HEK293T (cell line): Measurements from ENCODE around the gene CST4.

Source experiments
- ARNT ChIP-seq: fragments of 450-650 bp; IDR thresholded peaks from 2 replicates; pipeline ENCODE4 v1.6.1; 2017; ENCODE audit warnings: mild to moderate bottlenecking
- BHLHE40 ChIP-seq: fragments of 450-650 bp; IDR thresholded peaks from 2 replicates; pipeline ENCODE4 v1.6.1; 2016; ENCODE audit warnings: mild to moderate bottlenecking, moderate library complexity, borderline replicate concordance
- ELF4 ChIP-seq: fragments of 450-650 bp; IDR thresholded peaks from 2 replicates; pipeline ENCODE4 v1.6.1; 2017; ENCODE audit warnings: antibody characterized with exemption
- FOXA1 ChIP-seq: fragments of 450-650 bp; IDR thresholded peaks from 2 replicates; pipeline ENCODE4 v1.6.1; 2016; ENCODE audit warnings: mild to moderate bottlenecking
- FOXK2 ChIP-seq: fragments of 450-650 bp; IDR thresholded peaks from 2 replicates; pipeline ENCODE4 v1.6.1; 2016; ENCODE audit warnings: mild to moderate bottlenecking
- FOXM1 ChIP-seq: fragments of 450-650 bp; IDR thresholded peaks from 2 replicates; pipeline ENCODE4 v1.6.1; 2017; ENCODE audit warnings: mild to moderate bottlenecking, borderline replicate concordance
- LEF1 ChIP-seq: fragments of 450-650 bp; IDR thresholded peaks from 2 replicates; pipeline ENCODE4 v1.6.1; 2017; ENCODE audit warnings: mild to moderate bottlenecking, borderline replicate concordance
- NFRKB ChIP-seq: fragments of 450-650 bp; IDR thresholded peaks from 2 replicates; pipeline ENCODE4 v1.6.1; 2016; ENCODE audit warnings: mild to moderate bottlenecking, moderate library complexity
- PKNOX1 ChIP-seq: fragments of 450-650 bp; IDR thresholded peaks from 2 replicates; pipeline ENCODE4 v1.6.1; 2016
- SUZ12 ChIP-seq: fragments of 450-650 bp; IDR thresholded peaks from 2 replicates; pipeline ENCODE4 v1.6.1; 2016; ENCODE audit warnings: mild to moderate bottlenecking

GRCh38 chr20:23705895-23706294 is 17.1 kb upstream of the CST4 start:
- TF ChIP-seq ELF4 = no peak
- TF ChIP-seq ARNT = no peak
- no peak for TF ChIP-seq PKNOX1
- no peak for TF ChIP-seq BHLHE40
- TF ChIP-seq FOXK2 = no peak
- TF ChIP-seq SUZ12 = no peak
- no peak for TF ChIP-seq NFRKB
- no peak for TF ChIP-seq LEF1
- no peak for TF ChIP-seq FOXA1
- TF ChIP-seq FOXM1 = no peak
